ENCODE measurements around the gene STIP1.

GRCh38 chr11:64211181-64211872 is 25.4 kb downstream of the STIP1 start:
- TF ChIP-seq CTCF (IDR thresholded peaks at IDR 0.05; ENCODE audit: insufficient read depth, low read depth, low read length) (no peak), EZH2 (IDR thresholded peaks at IDR 0.05; ENCODE audit: insufficient read depth, low read length) (no peak)

All from astrocyte (in vitro differentiated cells and primary cell).